NCI-H1694 (cell line): Measurements from ENCODE around the gene CDK6.

Experiments
- DNase-seq: peaks from one replicate; lab custom pipeline; 2025; lab: John Stamatoyannopoulos, UW

CDK6 gene

DNA sequence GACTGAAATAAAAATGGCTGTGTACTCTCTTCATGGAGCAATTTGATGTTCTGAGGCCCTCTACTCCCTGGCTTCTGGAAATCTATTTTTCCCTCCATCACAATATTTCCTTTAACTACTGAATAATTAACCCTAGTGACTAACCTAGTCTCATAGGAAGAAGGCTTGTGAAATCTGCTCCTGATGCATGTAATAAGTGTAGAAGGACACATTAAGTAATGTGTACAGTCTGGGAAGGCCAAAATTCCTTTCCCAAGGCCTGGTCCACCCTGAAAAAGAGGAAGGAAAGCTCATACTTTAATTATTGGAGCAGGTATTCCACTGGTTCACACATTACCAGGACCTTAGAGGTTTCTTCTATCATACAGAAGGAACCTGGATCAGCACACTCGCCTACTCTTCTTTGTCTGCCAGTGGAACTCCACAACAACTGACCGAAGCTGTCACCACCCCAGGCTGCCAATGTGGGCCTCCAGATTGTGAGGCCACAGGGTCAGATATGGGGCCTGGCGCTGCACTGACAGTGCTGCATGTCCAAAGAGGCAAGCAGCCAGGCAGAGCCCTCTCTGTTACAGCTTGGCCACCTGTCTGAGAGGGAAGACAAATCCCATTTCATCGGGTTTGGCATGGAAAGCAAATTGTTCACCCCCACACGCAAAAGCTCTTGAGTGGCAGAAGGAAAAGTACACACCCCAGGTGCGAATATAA lies 191.8 kb downstream of the CDK6 start:
- DNase-seq, result no peak

DNA sequence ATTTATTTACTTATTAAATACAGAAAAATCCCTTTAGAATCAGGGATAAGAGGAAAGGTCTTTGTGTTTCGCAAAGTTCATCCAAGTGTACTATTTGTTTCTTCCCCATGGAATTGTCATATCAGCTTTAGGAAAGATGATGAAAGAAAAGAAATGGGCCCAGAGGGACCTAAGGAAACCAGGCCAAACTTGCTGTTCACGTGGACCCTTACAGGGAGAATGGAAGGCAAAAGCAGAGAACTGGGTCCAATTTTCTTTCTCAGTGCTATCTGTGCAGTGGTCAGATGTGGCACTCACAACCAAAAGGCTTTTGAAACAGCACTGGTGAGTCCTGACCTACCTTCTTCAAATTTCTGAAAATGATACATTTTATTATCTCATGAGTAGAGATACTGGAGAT lies 192.6 kb downstream of the CDK6 start:
- DNase-seq, result no peak

DNA sequence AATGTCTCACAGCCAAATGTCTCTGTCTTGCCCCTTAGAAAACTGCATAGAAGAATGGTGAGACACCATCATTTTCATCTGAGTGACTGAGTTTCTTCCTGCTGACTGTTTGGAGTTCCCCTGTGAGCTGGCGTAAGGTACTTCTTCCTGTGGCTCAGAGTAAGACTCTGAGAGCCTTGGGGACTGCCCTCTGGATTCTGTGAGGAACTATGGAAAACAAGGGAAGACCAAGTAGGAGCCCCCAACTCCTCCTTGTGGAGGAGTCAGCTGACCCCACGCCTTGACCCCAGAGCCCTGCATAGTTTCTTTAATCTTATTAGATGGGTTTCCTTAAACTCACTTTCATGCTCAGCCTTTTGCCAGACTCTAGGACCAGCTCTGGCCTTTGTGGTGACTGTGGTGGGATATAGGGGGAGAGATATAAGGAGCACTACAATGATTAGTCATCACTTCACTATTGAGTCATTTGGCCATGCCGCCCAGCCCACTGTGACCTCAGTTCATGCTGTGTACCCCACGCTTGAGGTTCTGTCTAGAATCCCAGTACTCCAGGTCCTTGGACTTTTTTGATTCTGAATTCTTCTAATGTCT lies 194.4 kb downstream of the CDK6 start:
- DNase-seq, result no peak

- DNase-seq, result no peak
Measured at GRCh38 chr7:92639966-92640365, 196.4 kb downstream of the CDK6 start.

DNA sequence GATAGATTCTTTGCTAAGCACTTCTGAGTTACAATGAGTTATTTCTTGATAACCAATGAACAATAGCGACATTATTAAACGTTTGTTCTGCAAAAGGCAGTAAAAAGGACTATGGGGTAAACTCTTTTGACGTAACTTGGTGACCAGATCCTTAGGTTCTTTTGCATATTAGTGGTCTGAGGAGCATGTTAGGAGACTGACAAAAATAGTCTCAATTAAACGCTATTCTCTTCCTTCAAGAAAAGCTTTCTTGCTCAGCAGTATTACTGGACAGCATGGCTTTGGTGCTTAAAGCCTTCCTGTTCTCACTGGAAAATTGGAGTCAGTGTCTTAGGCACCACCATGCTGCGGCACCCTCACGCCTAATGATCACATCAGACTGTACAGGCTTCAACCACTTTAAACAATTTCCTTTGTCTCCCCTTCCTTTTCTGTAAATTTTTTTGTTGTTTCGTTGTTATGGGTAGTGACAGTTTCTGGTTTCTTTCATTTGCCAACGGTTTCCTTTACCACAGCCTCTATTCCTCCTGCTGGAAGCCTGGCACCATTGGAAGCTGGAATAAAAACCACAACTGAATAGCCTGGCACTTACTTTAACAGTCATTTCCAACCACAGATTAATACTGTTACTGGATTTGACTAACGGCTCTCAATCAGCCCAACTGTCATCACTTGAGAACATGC lies 197.0 kb downstream of the CDK6 start:
- no peak for DNase-seq

DNA sequence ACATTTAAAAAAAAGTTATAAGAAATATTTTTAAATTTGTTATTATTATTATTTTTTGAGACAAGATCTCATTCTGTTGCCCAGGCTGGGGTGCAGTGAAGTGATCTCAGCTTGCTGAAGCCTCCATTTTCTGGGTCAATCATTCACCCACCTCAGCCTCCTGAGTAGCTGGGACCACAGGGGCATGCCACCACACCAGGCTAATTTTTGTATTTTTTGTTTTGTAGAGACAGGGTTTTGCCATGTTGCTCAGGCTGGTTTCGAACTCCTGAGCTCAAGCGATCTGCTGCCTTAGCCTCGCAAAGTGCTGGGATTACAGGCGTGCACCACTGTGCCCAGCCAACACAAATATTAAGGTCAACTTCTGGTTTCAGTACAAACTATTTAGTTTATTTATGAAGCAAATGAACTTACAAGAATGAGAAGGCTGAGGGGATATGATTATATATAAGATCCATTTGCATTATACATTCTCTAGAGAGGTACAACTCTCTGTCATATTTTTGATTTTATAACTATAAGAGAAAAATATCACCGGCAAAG lies 200.3 kb downstream of the CDK6 start:
- DNase-seq, result no peak

DNA sequence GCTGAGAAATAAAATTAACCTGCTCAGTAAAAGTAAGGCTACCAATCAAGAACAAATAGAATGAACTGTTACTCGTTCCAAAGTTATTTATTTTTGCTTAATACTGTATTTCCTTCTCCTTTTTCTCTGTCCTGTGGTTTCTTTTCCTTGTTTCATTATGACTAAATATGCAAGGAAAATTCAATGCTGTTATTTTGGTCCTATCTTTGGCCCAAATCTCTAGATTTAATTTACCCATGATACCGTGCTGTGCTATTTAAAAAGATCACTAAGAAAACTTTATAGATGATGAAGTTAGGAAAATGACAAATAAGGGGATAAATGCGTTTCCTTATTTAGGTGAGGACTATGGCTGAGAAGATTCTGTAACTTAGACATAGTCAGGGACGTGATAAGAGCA lies 200.8 kb downstream of the CDK6 start:
- no peak for DNase-seq

DNA sequence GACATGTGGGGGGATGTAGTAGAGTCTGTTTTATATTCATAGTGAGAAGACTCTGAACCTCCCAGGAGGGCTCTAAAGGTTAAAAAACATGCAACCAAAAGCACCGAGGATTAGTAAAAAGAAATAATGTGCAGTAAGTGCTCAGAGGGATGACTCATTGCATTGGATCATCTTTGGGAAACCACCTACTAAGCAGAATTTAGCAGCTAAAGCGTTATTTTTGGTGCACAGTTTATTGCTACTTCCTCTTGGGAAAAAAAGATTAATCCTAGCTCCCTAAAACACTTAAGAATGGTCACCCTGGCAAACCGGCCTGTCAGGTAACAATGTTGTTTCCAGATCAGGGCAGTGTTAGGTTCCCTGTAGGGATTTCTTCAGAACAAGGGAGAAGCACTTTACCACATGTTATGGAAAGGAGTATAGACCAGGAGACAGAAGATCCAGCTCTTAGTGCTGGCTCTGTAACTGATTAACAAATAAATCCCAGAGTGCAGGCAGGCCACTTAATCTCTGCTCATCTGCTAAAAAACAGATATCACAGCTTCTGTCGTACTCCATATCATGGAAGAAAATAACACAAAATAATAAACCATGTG lies 201.4 kb downstream of the CDK6 start:
- DNase-seq, result no peak

GRCh38 chr7:92634205-92634604 lies 202.2 kb downstream of the CDK6 start:
- DNase-seq, result no peak

- no peak for DNase-seq
Measured at GRCh38 chr7:92633211-92633906, 203.0 kb downstream of the CDK6 start.

GRCh38 chr7:92632791-92633190 lies 203.6 kb downstream of the CDK6 start:
- no peak for DNase-seq

DNA sequence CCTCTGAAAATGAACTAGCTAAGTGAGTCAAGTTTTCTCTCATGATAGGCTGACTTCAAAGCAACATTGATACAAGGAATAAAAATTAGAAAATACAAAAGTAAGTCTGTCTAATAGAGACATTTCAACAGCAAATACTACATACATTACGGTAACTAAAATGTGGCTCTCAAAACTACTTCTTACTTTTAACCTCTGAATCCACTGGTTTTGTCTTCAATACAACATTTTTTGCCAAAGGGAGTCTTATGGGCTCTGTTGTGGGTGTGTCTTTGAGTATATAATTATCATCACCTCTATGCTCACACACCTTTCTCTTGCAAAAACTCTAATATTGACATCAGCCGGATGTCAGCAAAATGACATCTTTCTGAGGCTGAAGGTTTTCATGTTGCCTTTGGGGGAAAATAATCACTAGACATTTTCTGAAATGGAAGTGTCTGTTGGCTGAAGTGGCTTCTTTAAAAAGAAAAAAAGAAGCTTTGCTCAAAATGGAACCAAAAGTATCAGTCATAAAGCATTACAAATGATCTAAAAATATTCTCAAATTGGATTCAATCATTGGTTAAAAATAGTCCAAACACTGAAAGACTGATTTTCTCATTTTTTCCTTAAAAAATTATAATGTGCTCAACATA lies 204.4 kb downstream of the CDK6 start:
- no peak for DNase-seq

DNA sequence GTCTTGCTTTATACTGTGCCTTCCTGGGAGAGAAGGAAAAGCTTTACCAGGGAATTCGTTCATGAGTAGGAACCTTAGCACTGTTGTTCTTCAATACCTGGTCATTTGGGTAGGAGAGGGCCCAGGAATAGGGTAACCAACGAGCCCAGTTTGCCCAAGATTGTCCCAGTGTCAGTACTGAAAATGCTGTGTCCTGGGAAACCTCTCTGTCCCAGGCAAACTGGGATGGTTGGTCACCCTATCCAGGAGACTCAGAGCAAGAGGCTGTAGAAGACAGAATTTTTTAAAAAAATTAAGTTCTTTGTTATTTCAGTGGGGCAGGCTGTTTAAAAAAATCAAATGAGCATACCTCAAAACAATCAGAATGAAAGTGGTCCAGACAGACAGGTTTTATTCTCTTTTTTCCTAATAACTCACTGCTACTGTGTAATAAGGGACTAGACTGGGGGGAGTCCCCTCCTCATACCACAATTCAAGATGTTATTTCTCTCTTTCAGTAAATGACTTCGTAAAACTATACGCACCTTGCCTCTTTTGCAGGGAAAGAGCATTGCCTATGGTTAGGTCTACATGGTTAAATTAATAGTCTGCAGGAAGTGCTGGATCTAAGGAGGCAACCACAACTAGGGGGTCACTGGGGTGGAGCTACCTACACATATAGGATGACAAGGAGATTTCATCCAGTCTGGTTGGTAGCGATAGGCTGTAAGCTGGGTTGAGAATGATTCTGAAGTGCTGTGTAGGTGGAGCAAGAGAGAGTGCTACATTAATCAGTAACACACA lies 205.1 kb downstream of the CDK6 start:
- no peak for DNase-seq

GRCh38 chr7:92629779-92630178 lies 206.6 kb downstream of the CDK6 start:
- no peak for DNase-seq

- DNase-seq, result no peak
Measured at GRCh38 chr7:92627956-92628355, 208.4 kb downstream of the CDK6 start.

DNA sequence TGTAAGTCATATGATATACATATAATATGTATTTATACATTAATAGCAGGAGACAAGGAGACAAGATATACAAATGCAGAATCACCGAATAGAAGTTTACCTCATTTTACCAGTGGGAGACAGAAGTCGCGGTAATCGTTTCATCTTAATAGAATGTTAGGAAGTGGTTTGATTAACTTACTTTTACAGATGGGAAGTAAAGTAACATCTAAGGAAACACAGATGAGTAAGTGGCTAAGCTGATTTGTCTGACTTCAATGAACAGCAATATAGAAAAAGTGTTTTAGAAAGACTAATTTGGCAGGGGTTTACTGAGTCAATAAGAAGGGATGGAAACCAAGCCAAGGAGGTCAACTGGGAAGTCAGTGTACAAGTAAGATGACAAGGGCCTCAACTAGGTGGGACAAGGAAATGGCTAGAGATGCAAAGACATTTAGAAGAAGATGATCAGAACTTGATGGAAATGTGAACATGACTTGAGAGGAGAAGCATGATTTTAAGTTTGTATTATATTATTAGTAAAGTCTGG lies 210.0 kb downstream of the CDK6 start:
- DNase-seq, result no peak

GRCh38 chr7:92625617-92626016 lies 210.8 kb downstream of the CDK6 start:
- no peak for DNase-seq

- no peak for DNase-seq
Measured at GRCh38 chr7:92624298-92624996, 211.9 kb downstream of the CDK6 start.

- DNase-seq, result no peak
Measured at GRCh38 chr7:92623544-92623943, 212.8 kb downstream of the CDK6 start.

DNA sequence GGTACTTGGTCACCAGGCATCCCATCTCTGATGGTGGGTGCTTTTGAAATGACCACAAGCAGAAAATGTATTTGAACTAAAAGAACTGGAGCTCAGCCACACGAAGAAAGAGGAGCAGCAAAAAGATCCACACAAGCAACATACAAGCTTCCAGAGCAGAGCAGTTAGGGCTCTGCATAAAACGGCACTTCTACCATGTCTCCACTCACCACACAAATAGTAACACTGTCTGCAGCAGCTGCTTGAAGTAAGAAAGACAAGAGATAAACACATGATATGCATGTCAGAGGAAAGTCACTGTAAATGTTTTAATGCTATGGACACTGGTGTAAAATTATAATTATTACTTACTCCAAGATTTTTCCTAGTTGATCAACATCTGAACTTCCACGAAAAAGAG lies 213.7 kb downstream of the CDK6 start:
- DNase-seq, result no peak
